ENCODE results near the gene PPY. TPM values are rescaled to one million over a fixed set of nuclear protein-coding genes. Genes with fewer than 3 reads are reported as not detected.
"Not testable (repeated sequence)": the region's sequence is repeated elsewhere in the genome, so short reads cannot be mapped to it uniquely, and the experiment has no call there.

Gene PPY
- total RNA-seq, 1 donor from 2014 or later, result not detected

DNA sequence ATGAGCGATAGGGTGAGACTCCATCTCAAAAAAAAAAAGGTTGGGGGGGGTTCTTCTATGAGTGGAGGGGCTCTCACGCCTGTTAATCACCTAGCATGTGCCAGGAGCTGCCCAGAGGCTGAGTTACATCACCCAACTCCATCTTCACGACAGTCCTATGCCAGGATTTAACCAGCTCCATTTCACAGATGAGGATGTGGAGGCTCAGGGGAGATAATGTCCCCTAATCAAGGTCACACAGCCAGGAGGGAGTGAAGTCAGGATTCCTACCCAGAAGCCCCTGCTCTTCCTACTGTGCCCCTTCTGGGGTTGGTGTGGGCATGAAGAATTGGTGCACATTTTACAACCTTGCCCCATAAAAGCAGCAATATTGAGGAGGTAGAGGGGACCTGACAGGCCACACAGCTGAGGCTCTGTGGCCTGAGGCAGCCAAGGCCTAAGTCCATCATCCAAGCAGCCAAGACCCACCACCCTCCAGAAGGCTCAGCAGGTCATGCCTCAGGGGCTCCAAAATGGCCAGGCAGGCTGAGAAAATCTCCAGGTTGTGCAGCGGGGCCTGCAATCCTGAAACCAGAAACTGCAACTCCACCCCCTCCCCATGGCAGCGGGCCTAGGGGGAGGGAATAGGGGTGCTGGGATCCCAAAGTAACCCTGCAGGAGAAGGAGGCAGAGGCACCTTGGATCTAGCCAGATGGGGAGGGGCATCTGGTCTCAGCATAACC, 6.9 kb downstream of the PPY start:
- TF ChIP-seq, protein P1, sequence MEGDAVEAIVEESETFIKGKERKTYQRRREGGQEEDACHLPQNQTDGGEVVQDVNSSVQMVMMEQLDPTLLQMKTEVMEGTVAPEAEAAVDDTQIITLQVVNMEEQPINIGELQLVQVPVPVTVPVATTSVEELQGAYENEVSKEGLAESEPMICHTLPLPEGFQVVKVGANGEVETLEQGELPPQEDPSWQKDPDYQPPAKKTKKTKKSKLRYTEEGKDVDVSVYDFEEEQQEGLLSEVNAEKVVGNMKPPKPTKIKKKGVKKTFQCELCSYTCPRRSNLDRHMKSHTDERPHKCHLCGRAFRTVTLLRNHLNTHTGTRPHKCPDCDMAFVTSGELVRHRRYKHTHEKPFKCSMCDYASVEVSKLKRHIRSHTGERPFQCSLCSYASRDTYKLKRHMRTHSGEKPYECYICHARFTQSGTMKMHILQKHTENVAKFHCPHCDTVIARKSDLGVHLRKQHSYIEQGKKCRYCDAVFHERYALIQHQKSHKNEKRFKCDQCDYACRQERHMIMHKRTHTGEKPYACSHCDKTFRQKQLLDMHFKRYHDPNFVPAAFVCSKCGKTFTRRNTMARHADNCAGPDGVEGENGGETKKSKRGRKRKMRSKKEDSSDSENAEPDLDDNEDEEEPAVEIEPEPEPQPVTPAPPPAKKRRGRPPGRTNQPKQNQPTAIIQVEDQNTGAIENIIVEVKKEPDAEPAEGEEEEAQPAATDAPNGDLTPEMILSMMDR (IDR thresholded peaks at IDR 0.05; ENCODE audit: partially characterized antibody, unreplicated experiment), result no peak
- Mint-ChIP-seq H3K4me3 (ENCODE audit: unreplicated experiment) (no peak overlapping the region), H3K4me1 (ENCODE audit: low read depth, unreplicated experiment) (no peaks in the 10 kb centered on the region), H3K36me3 (ENCODE audit: unreplicated experiment) (no peaks in the 10 kb centered on the region), H3K9me3 (ENCODE audit: unreplicated experiment) (no peaks in the 10 kb centered on the region), H3K27me3 (ENCODE audit: unreplicated experiment) (peaks cover 2% of the 10 kb centered on the region), H3K27ac (ENCODE audit: unreplicated experiment) (no peak overlapping the region)
- no peak for DNase-seq

DNA sequence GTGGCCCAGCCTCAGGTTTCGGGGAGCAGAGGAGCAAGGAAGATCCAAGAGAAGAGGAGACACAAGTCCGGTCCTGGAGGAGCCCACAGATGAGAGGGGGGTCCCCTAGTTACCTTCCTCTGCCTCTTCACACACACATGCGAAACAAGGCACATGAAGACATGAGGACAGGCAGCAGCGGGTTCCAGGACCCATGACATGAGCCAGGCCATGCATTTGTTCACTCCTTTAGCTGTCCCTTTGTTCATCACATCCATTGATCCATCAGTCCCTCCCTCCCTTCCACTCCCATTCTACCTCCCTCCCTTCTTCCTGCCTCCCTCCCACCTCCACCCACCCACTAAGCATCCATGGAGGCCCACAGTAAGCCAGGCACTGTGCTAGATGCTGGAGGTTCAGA, 9.4 kb downstream of the PPY start:
- no peaks in the 10 kb centered on the region for H3K9me3 Mint-ChIP-seq (ENCODE audit: unreplicated experiment)
- peaks cover 2% of the 10 kb centered on the region for H3K27me3 Mint-ChIP-seq (ENCODE audit: unreplicated experiment)

DNA sequence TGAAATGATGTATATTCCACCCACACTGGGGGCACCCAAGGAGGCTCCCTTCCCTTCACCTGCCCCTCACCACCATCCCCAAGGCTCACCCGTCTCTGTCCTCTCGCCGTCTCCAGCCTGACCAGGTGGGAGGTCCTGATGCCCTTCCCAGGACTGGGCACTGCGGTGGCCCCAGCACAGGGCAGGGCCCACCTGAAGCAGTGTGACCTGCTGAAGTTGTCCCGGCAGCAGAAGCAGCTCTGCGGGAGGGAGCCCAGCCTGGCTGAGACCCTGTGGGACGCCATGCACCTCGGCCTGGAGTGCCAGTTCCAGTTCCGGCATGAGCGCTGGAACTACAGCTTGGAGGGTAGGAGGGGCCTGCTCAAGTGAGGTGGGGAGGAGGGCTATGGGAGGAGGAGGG, 9.9 kb downstream of the PPY start:
- DNase-seq, result no peak
- no peaks in the 10 kb centered on the region for H3K36me3 Mint-ChIP-seq (ENCODE audit: unreplicated experiment)
- peaks cover 2% of the 10 kb centered on the region for H3K27me3 Mint-ChIP-seq (ENCODE audit: unreplicated experiment)
- H3K4me3 Mint-ChIP-seq (ENCODE audit: unreplicated experiment), result no peak overlapping the region
- TF ChIP-seq, protein P1 (IDR thresholded peaks at IDR 0.05; ENCODE audit: partially characterized antibody, unreplicated experiment), result no peak
- H3K27ac Mint-ChIP-seq (ENCODE audit: unreplicated experiment), result no peak overlapping the region
- H3K9me3 Mint-ChIP-seq (ENCODE audit: unreplicated experiment), result no peaks in the 10 kb centered on the region
- no peaks in the 10 kb centered on the region for H3K4me1 Mint-ChIP-seq (ENCODE audit: low read depth, unreplicated experiment)

More for the DNA sequence above, 9.4 kb downstream of the PPY start:
- no peak for DNase-seq
- H3K4me1 Mint-ChIP-seq (ENCODE audit: low read depth, unreplicated experiment), result no peaks in the 10 kb centered on the region
- no peak overlapping the region for H3K27ac Mint-ChIP-seq (ENCODE audit: unreplicated experiment)
- no peaks in the 10 kb centered on the region for H3K36me3 Mint-ChIP-seq (ENCODE audit: unreplicated experiment)
- H3K4me3 Mint-ChIP-seq (ENCODE audit: unreplicated experiment), result no peak overlapping the region
- TF ChIP-seq, protein P1 (IDR thresholded peaks at IDR 0.05; ENCODE audit: partially characterized antibody, unreplicated experiment), result no peak

DNA sequence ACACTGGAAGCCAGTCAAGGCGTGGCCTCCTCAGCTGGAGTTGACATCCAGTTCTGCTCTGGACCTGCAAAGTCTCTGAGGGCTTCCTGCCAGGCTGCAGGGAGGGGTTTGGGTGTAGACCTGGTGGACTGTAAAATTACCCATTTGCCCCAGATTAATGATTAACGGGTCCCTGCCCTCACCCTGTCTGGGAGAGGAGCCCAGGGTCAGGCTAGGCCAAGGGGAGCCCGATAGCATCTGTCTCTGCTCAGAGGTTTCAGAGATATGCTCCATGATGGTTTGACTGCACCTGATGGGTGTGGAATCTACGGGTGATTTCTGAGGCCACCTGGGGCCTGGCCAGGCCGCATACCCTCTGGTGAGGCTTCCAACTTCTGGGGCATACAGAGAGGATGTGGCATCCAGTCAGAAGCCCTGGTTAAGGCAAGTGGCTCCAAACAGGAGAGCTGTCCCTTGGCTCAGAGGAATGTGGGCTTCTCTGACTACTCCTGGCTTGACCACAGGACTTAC, 11.2 kb downstream of the PPY start:
- Mint-ChIP-seq H3K4me1 (ENCODE audit: low read depth, unreplicated experiment) (peaks cover 4% of the 10 kb centered on the region), H3K27me3 (ENCODE audit: unreplicated experiment) (peaks cover 4% of the 10 kb centered on the region), H3K4me3 (ENCODE audit: unreplicated experiment) (no peak overlapping the region), H3K27ac (ENCODE audit: unreplicated experiment) (no peak overlapping the region), H3K36me3 (ENCODE audit: unreplicated experiment) (peaks cover 5% of the 10 kb centered on the region), H3K9me3 (ENCODE audit: unreplicated experiment) (peaks cover 2% of the 10 kb centered on the region)
- TF ChIP-seq, protein P1 (IDR thresholded peaks at IDR 0.05; ENCODE audit: partially characterized antibody, unreplicated experiment), result no peak
- no peak for DNase-seq

DNA sequence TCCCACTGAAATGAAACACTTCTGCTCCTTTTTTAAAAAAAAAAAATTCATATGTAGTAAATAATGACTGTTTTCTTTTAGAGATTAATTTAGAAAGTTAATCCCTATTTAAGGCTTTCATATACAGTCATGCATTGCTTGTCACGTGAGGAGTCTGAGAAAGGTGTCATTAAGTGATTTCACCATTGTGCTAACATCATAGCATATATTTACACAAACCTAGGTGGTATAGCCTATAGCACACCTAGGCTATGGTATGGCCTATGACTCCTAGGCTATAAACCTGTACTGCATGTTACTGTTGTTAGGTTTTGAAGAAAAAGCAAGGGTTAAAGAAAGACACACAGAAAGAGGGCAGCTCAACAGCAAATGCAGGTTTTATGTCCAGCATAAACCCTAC, 13.7 kb downstream of the PPY start:
- H3K27me3 Mint-ChIP-seq (ENCODE audit: unreplicated experiment), result peaks cover 4% of the 10 kb centered on the region
- peaks cover 10% of the 10 kb centered on the region for H3K36me3 Mint-ChIP-seq (ENCODE audit: unreplicated experiment)
- no peak for DNase-seq
- H3K4me3 Mint-ChIP-seq (ENCODE audit: unreplicated experiment), result no peak overlapping the region
- TF ChIP-seq, protein P1 (IDR thresholded peaks at IDR 0.05; ENCODE audit: partially characterized antibody, unreplicated experiment), result no peak
- H3K9me3 Mint-ChIP-seq (ENCODE audit: unreplicated experiment), result peaks cover 5% of the 10 kb centered on the region
- peaks cover 4% of the 10 kb centered on the region for H3K4me1 Mint-ChIP-seq (ENCODE audit: low read depth, unreplicated experiment)
- no peak overlapping the region for H3K27ac Mint-ChIP-seq (ENCODE audit: unreplicated experiment)

DNA sequence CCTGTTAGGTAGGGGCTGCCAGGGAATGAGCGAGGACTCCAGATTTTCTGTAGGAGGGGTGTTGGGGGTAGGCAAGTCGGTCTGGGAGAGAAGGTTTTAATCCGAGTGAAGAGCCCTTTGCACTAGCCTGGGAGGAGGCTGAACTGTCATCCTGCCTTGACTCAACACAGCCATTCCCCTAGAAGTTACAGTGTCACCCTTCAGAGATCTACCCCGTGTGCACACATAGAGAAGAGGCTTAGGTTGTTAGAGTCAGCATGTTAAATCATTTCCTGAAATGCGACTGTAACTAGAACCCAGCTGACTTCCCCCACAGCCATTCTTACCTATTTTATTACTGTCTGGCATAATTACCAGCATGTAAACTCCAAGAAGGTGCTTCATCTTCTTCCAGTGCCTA, 14.3 kb downstream of the PPY start:
- not testable (repeated sequence) for DNase-seq; H3K4me1 Mint-ChIP-seq (ENCODE audit: low read depth, unreplicated experiment); H3K36me3 Mint-ChIP-seq (ENCODE audit: unreplicated experiment); H3K4me3 Mint-ChIP-seq (ENCODE audit: unreplicated experiment); H3K27me3 Mint-ChIP-seq (ENCODE audit: unreplicated experiment); H3K27ac Mint-ChIP-seq (ENCODE audit: unreplicated experiment); H3K9me3 Mint-ChIP-seq (ENCODE audit: unreplicated experiment)
